ENCODE data around the gene MFNG.

DNA sequence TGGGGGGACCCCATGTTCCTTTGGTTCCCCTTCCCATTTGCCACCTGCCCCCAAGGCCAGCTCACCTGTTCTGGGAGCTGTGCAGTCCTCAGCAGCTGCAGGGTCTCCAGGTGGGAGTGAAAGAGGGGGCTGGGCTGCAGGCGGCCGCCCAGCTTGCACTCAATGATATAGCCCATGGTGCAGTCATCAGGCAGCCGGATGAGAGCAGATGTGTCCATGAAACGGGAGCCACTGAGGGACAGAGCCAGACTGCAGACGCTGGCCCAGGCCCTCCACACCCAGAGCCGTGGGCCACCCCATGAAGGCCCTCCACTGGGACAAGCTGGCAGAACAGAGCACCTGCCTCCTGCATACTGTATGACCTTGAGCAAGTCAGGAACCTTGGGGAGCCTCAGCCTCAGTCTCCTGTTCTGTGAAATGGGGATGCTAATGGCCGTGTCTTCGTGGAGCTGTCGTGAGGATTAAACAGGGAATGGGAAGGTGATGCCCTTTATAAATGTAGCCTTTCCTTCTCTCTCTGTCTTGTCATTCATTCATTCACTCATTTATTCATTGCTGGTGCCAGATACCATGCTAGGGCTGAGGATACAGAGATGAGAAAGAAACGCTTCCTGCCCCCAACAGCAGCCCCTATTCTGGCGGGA, 11.6 kb downstream of the MFNG start:
- TF ChIP-seq, protein P1, sequence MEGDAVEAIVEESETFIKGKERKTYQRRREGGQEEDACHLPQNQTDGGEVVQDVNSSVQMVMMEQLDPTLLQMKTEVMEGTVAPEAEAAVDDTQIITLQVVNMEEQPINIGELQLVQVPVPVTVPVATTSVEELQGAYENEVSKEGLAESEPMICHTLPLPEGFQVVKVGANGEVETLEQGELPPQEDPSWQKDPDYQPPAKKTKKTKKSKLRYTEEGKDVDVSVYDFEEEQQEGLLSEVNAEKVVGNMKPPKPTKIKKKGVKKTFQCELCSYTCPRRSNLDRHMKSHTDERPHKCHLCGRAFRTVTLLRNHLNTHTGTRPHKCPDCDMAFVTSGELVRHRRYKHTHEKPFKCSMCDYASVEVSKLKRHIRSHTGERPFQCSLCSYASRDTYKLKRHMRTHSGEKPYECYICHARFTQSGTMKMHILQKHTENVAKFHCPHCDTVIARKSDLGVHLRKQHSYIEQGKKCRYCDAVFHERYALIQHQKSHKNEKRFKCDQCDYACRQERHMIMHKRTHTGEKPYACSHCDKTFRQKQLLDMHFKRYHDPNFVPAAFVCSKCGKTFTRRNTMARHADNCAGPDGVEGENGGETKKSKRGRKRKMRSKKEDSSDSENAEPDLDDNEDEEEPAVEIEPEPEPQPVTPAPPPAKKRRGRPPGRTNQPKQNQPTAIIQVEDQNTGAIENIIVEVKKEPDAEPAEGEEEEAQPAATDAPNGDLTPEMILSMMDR (IDR thresholded peaks at IDR 0.05): no peak
- no peak for TF ChIP-seq POLR2A (IDR thresholded peaks at IDR 0.05)
